Measurements from ENCODE around the gene SIPA1.
"Not testable (repeated sequence)": the region's sequence is repeated elsewhere in the genome, so short reads cannot be mapped to it uniquely, and the experiment has no call there.

The SIPA1 gene

GRCh38 chr11:65644837-65645236 lies 6.9 kb downstream of the SIPA1 start:
- DNase-seq = no peak

GRCh38 chr11:65645710-65646109 lies 7.8 kb downstream of the SIPA1 start:
- no peak for DNase-seq

- DNase-seq = no peak
Measured at GRCh38 chr11:65646288-65646957, 8.5 kb downstream of the SIPA1 start.

GRCh38 chr11:65646958-65647701 lies 9.2 kb downstream of the SIPA1 start:
- no peak for DNase-seq

- DNase-seq = no peak
Measured at GRCh38 chr11:65648997-65649493, 11.1 kb downstream of the SIPA1 start.

GRCh38 chr11:65649656-65650546 lies 12.0 kb downstream of the SIPA1 start:
- no peak for DNase-seq

- no peak for DNase-seq
Measured at GRCh38 chr11:65650547-65651338, 12.8 kb downstream of the SIPA1 start.

- no peak for DNase-seq
Measured at GRCh38 chr11:65651339-65651588, 13.4 kb downstream of the SIPA1 start.

- no peak for DNase-seq
Measured at GRCh38 chr11:65651589-65652510, 13.9 kb downstream of the SIPA1 start.

- DNase-seq = no peak
Measured at GRCh38 chr11:65652511-65653228, 14.8 kb downstream of the SIPA1 start.

GRCh38 chr11:65653229-65654225 lies 15.6 kb downstream of the SIPA1 start:
- DNase-seq = no peak

- no peak for DNase-seq
Measured at GRCh38 chr11:65654375-65655349, 16.8 kb downstream of the SIPA1 start.

- DNase-seq = no peak
Measured at GRCh38 chr11:65655570-65656332, 17.9 kb downstream of the SIPA1 start.

- no peak for DNase-seq
Measured at GRCh38 chr11:65657426-65657825, 19.5 kb downstream of the SIPA1 start.

GRCh38 chr11:65658174-65659021 lies 20.5 kb downstream of the SIPA1 start:
- no peak for DNase-seq

- DNase-seq = no peak
Measured at GRCh38 chr11:65660038-65660437, 22.1 kb downstream of the SIPA1 start.

- DNase-seq = not testable (repeated sequence)
Measured at GRCh38 chr11:65660908-65661307, 23.0 kb downstream of the SIPA1 start.

Measured in cerebellar nuclear complex (tissue), 1 donor.